ENCODE measurements around the gene MATN4.

DNA sequence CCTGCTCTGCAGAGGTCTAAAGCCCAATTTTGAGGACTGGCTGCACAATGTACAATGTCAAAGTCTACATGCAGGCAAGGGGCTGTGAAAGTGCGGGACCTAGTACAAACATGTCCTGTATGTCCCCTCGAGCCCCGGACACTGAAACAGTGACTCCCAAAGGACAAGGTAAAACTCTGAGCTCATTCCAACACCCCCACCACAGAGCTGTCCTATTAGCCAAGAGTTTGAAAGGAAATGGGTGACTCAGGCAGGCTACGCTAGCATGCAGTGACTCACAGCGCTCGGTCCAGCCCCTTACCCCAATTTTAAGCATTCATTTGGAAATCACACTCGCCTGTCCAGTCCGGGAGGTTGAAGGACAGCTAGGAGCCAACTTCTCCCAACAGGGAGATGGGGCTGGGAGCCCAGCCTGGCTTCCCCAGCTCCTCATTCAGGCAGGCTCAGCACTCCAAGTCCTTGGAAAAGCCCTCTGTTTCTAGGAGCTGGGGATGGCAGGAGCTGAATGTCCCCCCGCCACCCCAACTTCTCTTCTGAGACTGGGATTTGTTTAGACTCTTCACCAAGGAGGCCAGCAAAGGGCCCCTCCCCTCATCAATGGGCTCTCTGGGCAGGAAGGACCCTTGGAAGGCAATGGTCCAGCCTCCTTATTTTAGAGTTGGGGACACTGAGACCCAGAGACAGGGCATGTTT lies 36.2 kb upstream of the MATN4 start:
- TF ChIP-seq, protein P1, sequence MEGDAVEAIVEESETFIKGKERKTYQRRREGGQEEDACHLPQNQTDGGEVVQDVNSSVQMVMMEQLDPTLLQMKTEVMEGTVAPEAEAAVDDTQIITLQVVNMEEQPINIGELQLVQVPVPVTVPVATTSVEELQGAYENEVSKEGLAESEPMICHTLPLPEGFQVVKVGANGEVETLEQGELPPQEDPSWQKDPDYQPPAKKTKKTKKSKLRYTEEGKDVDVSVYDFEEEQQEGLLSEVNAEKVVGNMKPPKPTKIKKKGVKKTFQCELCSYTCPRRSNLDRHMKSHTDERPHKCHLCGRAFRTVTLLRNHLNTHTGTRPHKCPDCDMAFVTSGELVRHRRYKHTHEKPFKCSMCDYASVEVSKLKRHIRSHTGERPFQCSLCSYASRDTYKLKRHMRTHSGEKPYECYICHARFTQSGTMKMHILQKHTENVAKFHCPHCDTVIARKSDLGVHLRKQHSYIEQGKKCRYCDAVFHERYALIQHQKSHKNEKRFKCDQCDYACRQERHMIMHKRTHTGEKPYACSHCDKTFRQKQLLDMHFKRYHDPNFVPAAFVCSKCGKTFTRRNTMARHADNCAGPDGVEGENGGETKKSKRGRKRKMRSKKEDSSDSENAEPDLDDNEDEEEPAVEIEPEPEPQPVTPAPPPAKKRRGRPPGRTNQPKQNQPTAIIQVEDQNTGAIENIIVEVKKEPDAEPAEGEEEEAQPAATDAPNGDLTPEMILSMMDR (IDR thresholded peaks at IDR 0.05; ENCODE audit: borderline replicate concordance, extremely low read depth, low read length, poor library complexity, severe bottlenecking) = no peak
- TF ChIP-seq EZH2 (IDR thresholded peaks at IDR 0.05; ENCODE audit: borderline replicate concordance, low read depth, low read length, severe bottlenecking) = no peak
